HL-60 (cell line): ENCODE results near the gene ADGRB3.

Experiments used
- DNase-seq, 2 experiments: peaks; one replicate each; pipeline ENCODE4 v3.0.0-alpha.2; 2010 to 2020; ENCODE audit warnings: low read depth in 1 of 2, low spot score in 1 of 2
- H3K27ac ChIP-seq: fragments of 250-450 bp; sonication (Bioruptor Pico); replicated peaks from 2 replicates; pipeline ENCODE4 v1.5.1; 2020; ENCODE audit warnings: mild to moderate bottlenecking, moderate library complexity
- H3K27me3 ChIP-seq: fragments of 250-450 bp; sonication (Bioruptor Pico); 2 replicates; pipeline ENCODE4 v1.5.1; 2021; ENCODE audit warnings: mild to moderate bottlenecking, moderate library complexity; ENCODE audit not compliant: insufficient read depth, poor library complexity, severe bottlenecking
- H3K4me3 ChIP-seq: replicated peaks from 2 replicates; pipeline ENCODE4 v1.5.1; 2011; ENCODE audit warnings: mild to moderate bottlenecking, control low read depth, low read length; ENCODE audit not compliant: insufficient read depth
- GABPA ChIP-seq: IDR thresholded peaks from 2 replicates; pipeline ENCODE4 v1.6.1; 2012; ENCODE audit warnings: low read depth
- POLR2AphosphoS5 ChIP-seq: IDR thresholded peaks from 2 replicates; pipeline ENCODE4 v1.6.1; 2012; ENCODE audit warnings: low read depth
- SPI1 ChIP-seq: IDR thresholded peaks from 2 replicates; pipeline ENCODE4 v1.6.1; 2012; ENCODE audit warnings: low read depth, mild to moderate bottlenecking, borderline replicate concordance
- TF ChIP-seq, protein P1 (sequence below): IDR thresholded peaks from 2 replicates; pipeline ENCODE4 v1.6.1; 2012; ENCODE audit warnings: low read depth; ENCODE audit not compliant: insufficient replicate concordance
- TF ChIP-seq, protein P2 (sequence below): IDR thresholded peaks from one replicate; pipeline ENCODE4 v1.5.1; 2011; ENCODE audit warnings: low read length, control low read depth, inconsistent platforms; ENCODE audit not compliant: insufficient read depth

The ADGRB3 gene

DNA sequence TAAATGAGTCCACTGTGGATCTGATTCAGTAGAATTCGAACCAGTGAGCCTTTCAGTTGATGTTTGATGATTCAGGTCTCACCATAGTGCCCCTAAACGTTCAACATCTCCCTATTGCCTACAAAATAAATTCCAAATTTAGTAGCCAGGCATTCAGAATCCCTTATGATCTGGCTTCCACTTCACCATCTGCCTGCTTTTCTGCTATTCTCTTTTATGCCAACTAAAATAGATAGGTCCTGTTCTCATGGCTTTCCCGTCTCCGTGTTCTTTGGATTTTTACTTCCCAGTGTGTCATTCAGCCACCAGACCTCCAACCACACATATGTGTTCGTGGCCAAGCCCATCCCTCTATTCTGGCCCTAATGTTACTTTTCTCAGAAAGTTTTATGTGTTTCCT is 751.3 kb downstream of the ADGRB3 start:
- DNase-seq, result no peak
- TF ChIP-seq SPI1 (no peak), POLR2AphosphoS5 (no peak), GABPA (no peak)
- TF ChIP-seq, protein P1, sequence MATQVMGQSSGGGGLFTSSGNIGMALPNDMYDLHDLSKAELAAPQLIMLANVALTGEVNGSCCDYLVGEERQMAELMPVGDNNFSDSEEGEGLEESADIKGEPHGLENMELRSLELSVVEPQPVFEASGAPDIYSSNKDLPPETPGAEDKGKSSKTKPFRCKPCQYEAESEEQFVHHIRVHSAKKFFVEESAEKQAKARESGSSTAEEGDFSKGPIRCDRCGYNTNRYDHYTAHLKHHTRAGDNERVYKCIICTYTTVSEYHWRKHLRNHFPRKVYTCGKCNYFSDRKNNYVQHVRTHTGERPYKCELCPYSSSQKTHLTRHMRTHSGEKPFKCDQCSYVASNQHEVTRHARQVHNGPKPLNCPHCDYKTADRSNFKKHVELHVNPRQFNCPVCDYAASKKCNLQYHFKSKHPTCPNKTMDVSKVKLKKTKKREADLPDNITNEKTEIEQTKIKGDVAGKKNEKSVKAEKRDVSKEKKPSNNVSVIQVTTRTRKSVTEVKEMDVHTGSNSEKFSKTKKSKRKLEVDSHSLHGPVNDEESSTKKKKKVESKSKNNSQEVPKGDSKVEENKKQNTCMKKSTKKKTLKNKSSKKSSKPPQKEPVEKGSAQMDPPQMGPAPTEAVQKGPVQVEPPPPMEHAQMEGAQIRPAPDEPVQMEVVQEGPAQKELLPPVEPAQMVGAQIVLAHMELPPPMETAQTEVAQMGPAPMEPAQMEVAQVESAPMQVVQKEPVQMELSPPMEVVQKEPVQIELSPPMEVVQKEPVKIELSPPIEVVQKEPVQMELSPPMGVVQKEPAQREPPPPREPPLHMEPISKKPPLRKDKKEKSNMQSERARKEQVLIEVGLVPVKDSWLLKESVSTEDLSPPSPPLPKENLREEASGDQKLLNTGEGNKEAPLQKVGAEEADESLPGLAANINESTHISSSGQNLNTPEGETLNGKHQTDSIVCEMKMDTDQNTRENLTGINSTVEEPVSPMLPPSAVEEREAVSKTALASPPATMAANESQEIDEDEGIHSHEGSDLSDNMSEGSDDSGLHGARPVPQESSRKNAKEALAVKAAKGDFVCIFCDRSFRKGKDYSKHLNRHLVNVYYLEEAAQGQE, result no peak
- TF ChIP-seq, protein P2, sequence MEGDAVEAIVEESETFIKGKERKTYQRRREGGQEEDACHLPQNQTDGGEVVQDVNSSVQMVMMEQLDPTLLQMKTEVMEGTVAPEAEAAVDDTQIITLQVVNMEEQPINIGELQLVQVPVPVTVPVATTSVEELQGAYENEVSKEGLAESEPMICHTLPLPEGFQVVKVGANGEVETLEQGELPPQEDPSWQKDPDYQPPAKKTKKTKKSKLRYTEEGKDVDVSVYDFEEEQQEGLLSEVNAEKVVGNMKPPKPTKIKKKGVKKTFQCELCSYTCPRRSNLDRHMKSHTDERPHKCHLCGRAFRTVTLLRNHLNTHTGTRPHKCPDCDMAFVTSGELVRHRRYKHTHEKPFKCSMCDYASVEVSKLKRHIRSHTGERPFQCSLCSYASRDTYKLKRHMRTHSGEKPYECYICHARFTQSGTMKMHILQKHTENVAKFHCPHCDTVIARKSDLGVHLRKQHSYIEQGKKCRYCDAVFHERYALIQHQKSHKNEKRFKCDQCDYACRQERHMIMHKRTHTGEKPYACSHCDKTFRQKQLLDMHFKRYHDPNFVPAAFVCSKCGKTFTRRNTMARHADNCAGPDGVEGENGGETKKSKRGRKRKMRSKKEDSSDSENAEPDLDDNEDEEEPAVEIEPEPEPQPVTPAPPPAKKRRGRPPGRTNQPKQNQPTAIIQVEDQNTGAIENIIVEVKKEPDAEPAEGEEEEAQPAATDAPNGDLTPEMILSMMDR, result no peak
- Histone ChIP-seq H3K4me3 (no peak overlapping the region), H3K27me3 (no peaks in the 10 kb centered on the region), H3K27ac (no peak overlapping the region)

DNA sequence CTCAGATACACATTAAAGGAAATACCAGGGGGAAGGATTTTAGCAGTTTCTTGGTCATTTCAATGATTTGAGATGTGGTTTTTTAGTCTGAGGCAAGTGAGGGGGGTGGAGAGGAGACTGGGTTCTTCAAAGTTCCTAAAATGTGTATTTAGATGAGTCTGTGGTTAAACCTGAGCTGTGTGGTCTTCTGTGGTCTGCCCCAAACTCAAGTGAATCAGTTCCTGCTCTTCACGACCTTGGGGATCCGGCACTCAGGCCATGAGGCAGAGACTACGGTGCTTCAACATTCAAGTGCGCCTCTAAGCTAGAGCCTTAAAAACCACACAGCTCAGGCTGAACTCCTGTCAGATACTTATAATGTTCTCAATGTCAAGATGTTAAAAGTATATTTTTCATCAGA is 755.0 kb downstream of the ADGRB3 start:
- no peak for TF ChIP-seq GABPA
- TF ChIP-seq, protein P2, result no peak
- no peak for TF ChIP-seq SPI1
- no peak for TF ChIP-seq POLR2AphosphoS5
- Histone ChIP-seq H3K27me3 (no peaks in the 10 kb centered on the region), H3K4me3 (no peak overlapping the region), H3K27ac (no peak overlapping the region)
- no peak for DNase-seq

DNA sequence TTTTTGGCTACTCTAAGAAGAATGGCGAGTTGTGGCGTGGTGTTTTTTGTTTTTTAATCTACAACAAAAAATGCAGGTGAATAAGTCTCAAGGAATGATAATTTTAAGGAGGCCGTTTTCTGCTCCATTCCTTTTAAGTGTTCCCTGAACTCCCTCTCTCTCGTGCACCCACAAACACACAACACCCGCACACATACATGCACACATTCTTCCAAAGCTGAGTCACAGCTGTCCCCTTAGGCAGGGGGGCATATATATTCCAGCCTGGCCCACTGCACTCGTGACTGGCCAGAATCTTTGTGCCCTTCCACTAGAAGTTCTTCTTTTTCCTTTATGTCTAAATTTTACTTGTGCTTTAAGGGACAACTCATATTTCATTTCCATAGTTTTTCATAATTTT is 756.0 kb downstream of the ADGRB3 start:
- H3K27me3 ChIP-seq, result no peaks in the 10 kb centered on the region
- no peak overlapping the region for H3K4me3 ChIP-seq
- no peak for DNase-seq
- TF ChIP-seq, protein P1, result no peak
- TF ChIP-seq SPI1 (no peak), POLR2AphosphoS5 (no peak), GABPA (no peak)
- TF ChIP-seq, protein P2, result no peak
- H3K27ac ChIP-seq, result no peak overlapping the region

DNA sequence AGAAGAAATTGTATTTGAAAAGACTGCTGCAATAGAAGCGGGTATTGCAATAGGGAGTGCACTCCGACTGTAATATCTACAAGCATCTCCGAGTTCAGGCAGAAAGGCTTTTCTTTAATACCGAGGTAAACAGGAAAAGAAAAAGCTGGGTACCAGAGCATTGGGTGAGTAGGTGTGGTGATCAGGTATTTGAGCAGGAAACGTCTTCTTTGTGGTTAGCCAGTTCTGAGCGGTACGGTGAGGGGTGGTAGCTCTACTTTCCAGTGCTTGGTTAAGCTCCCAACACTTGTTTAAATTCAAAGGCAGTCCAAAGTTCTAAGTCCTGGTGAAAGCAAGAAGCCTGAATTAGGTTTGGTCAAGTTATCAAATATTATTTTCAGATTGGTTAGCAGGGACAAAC is 757.7 kb downstream of the ADGRB3 start:
- H3K27me3 ChIP-seq, result no peaks in the 10 kb centered on the region
- DNase-seq, result no peak
- no peak overlapping the region for H3K27ac ChIP-seq
- TF ChIP-seq, protein P1, result no peak
- TF ChIP-seq, protein P2, result no peak
- TF ChIP-seq SPI1, result no peak
- TF ChIP-seq POLR2AphosphoS5, result no peak
- no peak for TF ChIP-seq GABPA
- H3K4me3 ChIP-seq, result no peak overlapping the region
